HG02610 (cell line): ENCODE results near the gene TTC33.
A peak's percentile ranks its signal among the peaks of the same experiment; 100 is the strongest.
"Not testable (repeated sequence)": the region's sequence is repeated elsewhere in the genome, so short reads cannot be mapped to it uniquely, and the experiment has no call there.

Source experiments
- ATAC-seq: cut with Tn5 transposase; IDR thresholded peaks from one replicate; pipeline ENCODE4 v1.9.1; 2021; ENCODE audit warnings: mild to moderate bottlenecking, moderate library complexity; ENCODE audit not compliant: unreplicated experiment

TTC33 gene

DNA sequence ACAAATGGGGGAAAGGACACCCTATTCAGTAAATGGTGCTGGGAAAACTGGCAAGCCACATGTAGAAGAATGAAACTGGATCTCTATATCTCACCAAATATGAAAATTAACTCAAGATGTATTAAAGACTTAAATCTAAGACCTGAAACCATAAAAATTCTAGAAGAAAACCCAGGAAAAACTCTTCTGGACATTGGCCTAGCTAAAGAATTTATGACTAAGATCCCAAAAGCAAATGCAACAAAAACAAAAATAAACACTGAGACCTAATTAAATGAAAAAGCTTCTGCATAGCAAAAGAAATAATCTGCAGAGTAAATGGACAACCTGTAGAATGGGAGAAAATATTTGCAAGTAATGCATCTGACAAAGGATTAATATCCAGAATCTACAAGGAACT, 99.7 kb downstream of the TTC33 start:
- not testable (repeated sequence) for ATAC-seq

DNA sequence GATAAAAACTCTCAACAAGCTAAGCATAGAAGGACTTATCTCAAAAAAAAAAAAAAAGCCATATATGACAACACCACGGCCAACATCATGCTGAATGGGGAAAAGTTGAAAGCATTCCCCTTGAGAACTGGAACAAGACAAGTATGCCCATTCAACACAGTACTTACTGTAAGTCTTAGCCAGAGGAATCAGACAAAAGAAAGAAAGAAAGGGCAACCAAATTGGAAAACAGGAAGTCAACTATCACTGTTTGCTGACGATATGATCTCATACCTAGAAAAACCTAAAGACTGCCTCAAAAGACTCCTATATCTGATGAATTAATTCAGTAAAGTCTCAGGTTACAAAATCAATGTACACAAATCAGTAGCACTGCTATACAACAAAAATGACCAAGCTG, 100.6 kb downstream of the TTC33 start:
- no peak for ATAC-seq

DNA sequence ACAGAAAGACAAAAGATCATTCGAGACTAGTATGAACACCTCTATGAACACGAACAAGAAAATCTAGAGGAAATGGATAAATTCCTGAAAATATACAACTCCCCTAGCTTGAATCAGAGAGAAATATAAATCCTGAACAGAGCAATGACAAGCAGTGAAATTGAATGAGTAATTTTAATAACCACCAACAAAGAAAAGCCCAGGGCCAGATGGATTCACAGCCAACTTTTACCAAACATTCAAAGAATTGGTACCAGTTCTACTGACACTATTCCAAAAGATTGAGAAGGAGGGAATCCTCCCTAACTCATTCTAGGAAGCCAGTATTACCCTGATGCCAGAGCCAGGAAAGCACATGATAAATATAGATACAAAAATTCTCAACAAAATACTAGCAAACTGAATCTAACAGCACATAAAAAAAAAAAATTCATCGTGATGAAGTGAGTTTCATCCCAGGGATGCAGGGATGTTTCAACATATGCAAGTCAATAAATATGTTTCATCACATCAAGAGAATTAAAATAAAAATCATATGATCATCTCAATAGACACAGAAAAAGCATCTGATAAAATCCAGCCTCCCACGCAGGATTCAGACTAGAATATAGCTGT, 101.3 kb downstream of the TTC33 start:
- no peak for ATAC-seq

DNA sequence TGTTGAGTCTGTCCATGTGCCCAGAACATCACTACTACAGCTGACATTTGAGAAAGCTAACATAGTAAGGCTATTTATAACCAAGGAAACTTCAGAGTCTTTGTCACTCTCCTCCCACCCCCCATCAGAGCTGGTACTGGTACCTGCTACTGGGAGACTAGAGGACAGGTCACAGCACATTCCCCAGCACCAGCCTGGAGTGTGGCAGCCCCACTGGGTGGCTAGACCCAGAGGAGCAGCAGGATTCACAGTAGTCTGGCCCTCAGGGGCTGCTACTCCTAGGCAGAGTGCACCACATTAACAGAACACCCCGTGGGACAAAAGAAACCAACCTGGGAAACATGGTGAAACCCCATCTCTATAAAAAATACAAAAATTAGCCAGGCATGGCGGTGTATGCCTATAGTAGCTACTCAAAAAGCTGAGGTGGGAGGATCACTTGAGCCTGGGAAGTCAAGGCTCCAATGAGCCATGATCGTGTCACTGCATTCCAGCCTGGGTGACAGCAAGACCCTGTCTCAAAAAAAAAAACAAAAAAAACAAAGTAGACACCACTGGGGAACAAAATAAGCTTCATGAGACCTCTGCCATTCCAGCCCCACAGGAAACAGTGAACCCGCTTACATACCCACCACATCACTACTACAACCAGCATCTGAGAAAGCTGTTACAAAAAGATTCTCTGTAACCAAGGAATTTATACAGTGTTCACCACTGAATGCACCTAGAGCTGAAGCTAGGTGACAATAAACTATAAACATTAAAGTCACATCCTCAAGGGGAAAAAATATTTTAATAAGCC, 102.3 kb downstream of the TTC33 start:
- peak; percentile 46 for ATAC-seq

DNA sequence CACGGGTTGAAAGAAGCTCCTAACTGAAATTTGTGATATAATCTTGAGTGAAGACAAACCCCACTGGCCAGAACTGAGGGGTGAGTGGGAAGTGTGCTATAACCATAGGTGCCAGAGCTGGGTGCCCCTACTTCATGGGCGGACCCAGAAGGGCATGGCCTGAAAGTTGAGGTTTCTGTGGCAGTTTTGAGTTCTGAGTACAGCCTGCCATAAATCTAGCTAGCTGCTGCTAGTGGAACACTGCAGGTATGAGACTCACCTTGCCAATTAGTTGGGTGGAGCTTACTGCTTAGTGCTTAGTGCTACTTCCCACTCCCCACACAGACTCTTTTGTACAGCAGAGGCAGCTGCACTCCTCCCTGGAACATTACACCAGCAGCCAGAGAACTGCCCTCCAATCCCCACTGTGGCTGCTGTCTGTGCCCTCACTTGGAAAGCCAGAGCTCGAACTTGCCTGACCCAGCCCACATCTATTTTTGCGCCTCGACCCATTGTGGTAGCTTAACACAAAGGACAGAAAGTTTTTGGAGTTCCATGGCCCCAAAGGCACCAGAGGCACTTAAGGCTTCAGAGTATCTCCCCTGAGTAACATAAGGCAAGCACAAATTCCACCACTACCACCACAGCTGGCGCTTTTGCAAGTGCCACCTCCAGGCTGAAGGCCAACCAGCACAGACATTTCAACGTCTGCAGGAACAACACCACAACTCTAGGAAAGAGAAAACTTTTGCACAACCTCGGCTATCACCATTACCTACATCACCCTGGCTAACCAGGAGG, 103.1 kb downstream of the TTC33 start:
- no peak for ATAC-seq

DNA sequence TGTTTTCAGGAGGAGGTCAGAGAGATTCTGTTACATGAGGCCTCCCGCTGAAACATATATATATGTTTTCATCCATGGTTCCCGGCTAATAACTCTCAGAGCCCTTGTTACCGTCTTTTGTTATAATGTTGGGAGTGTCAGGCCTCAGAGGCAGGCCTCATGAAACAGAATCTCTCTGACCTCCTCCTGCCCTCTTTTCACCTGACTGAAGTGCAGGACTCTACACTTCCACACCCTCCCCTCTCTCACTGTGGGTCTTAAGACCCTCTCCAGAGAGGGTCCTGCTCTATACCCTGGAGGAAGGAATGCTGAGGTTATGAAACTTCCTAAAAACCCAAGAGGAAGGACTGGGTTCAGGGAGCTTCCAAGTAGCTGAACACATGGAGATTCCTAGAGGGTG, 104.6 kb downstream of the TTC33 start:
- ATAC-seq, result no peak

DNA sequence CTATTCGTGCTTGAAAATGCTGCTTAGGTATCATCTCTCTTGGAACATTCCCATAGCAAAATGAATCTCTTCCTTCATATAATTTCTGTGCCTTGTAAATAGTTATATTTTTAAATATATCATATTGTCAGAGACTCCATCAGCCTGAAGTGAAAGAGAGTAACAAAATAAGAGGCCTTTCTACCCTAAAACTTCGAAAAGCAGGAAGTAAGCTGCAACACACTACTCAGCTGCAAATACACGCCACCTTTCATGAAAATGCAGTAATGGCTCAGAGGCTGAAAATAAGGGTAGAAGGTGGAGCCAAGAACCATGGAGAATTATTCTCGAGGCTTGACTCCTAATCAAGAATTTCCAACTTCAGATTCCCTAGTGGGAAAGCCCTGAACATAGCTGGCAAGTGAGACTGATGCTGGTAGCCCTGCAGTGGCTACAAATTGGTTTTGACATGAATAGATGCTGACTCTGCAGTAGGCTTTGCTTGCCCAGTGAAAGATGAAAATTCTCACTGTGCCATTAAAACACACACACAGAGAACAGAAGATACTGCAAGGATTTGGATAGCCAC, 106.2 kb downstream of the TTC33 start:
- no peak for ATAC-seq

DNA sequence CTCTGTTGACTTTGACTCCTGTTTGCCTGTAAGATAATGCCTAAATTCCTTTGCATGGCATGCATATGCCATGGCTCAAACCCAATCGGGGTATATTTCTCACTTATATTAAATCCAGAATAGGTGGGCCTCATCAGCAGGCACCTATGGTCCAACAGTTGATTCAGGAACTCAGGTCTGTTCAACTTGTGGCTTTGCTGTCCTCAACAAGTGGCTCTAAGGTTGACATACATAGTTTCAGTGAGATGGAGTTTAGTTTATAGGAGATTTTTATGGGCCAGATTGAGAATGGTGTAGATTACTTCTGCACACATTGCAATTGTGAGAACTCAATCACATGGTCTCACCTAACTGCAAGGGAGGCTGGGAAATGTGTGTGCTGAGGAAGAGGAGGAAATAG, 107.6 kb downstream of the TTC33 start:
- no peak for ATAC-seq

DNA sequence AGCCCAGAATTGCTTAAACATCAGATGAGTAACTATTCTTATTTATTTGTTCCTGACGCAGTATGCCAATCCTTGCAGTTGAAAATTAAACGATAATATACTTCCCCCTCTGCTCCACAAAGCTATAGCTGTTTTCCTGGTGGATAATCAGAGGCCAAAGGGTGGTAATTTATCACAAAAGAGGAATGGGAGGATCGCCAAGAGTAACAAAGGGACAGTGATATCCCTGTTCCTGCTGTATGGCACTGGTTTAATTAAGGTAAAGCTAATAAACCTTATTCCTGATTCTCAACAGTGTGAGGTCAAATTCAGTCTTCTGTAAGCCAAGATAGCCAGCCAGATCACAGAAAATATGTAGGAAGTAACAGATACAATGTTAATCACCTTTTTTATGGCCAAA, 109.5 kb downstream of the TTC33 start:
- ATAC-seq, result no peak

DNA sequence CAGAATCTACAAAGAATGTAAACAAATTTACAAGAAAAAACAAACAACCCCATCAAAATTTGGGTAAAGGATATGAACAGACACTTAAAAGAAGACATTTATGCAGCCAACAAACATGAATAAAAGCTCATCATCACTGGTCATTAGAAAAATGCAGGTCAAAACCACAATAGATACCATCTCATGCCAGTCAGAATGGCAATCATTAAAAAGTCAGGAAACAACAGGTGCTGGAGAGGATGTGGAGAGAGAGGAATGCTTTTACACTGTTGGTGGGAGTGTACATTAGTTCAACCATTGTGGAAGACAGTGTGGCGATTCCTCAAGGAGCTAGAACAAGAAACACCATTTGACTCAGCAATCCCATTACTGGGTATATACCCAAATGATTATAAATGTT, 116.2 kb downstream of the TTC33 start:
- not testable (repeated sequence) for ATAC-seq

DNA sequence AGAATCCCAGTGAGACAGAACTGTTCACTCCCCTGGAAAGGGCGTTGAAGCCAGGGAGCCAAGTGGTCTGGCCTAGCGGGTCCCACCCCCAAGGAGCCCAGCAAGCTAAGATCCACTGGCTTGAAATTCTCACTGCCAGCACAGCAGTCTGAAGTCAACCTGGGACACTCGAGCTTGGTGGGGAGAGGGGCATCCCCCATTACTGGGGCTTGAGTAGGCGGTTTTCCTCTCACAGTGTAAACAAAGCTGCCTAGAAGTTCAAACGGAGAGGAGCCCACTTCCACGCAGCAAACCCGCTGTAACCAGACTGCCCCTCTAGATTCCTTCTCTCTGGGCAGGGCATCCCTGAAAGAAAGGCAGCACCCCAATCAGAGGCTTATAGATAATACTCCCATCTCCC, 121.2 kb downstream of the TTC33 start:
- ATAC-seq, result no peak

DNA sequence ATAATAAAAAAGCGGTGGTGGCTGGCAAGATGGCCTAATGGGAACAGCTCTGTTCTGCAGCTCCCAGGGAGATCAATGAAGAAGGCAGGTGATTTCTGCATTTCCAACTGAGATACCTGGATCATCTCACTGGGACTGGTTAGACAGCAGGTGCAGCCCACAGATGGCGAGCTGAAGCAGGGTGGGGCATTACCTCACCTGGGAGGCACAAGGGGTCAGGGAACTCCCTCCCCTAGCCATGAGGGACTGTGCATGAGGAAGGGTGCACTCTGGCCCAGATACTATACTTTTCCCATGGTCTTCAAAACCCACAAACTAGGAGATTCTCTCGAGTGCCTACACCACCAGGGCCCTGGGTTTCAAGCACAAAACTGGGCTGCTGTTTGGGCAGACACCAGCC, 121.6 kb downstream of the TTC33 start:
- ATAC-seq, result no peak

DNA sequence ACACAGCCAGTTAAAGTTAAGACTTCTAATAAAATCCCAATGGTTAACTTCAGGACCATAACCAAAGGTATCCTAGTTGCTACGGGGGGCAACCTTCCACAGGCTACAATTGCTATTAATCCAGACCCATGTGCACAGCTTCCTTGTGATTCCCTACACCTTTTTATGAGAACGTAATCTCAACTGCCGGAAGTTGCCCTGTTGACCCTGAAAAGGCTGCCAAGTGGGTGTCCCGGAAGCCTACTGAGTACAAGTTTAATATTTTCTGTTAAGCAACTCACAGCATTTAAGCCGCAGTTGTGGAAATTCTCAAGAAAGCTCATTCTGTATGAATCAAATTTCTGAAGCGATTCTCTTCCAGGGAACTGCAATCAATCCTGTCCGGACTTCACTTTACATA, 124.5 kb downstream of the TTC33 start:
- no peak for ATAC-seq

DNA sequence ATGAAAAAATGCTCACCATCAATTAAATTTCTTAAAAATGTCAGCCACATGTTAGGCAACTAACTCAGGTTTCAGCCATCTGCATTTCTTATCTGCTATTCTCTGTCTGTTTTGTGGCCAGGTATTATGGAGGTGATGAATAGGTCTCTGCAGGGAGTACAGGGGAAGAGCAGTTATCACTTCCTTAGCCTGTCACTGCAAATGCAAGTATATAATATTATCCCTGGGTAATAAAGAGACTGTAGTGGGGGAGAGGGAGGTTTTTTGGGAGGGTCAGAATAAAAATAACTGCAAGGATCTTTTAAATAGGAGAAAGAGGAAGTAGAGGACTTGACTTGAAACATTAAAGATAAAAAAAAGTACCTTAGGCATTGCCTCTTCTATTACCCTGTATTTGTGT, 125.6 kb downstream of the TTC33 start:
- ATAC-seq, result no peak

DNA sequence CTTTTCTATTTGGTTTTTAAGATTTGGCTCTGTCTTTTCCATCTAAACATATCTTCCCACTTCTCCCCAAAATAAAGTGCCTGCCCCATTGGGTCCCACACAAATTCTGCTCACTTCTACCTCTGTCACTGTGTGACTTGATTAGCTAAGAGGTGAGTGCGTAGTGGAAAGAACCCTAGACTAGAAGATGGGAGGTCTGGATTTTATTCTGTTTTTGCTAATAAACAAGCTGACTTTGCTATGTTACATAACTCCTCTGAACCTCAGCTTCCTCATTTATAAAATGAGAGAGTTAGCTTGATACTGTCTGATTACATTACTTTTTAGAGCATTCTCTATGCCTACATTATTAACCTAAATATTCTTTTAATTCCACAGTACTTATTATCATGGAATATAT, 127.4 kb downstream of the TTC33 start:
- ATAC-seq, result no peak

DNA sequence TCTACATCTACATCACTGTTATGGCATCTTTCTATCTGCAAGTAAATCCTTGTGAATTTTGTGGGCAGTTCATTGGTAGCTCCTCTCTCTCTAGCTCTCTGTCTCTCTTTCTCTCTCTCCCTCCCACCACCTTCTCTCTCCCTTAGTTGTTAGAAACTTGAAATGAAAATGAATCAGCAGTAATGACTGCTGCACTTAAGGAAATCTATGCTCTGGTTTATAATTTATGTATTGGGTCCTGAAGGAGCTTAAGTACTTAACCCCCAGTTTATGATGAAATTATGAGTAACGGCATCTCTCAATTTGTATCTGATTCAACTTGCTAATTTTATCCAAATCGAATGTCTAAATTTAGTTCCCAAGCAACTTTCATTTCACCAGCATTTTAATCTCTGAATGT, 128.1 kb downstream of the TTC33 start:
- no peak for ATAC-seq

DNA sequence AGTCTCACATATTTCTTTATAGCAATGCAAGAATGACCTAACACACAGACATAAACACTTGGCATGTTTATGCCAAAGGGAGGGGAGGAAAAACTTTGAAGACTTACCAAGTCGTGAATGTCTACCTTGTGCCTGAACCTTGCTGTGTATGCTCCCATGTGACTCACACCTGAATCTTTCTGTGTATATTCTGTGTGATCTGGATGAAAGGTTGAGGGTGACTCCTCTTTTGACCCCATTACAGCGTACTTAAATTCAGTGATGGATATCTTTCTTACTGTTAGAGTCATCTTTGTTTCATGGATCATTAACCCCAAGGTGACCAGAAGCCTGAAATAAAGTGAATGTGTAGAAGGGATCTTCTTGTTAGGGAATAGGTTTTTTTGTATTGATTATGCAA, 129.0 kb downstream of the TTC33 start:
- no peak for ATAC-seq

DNA sequence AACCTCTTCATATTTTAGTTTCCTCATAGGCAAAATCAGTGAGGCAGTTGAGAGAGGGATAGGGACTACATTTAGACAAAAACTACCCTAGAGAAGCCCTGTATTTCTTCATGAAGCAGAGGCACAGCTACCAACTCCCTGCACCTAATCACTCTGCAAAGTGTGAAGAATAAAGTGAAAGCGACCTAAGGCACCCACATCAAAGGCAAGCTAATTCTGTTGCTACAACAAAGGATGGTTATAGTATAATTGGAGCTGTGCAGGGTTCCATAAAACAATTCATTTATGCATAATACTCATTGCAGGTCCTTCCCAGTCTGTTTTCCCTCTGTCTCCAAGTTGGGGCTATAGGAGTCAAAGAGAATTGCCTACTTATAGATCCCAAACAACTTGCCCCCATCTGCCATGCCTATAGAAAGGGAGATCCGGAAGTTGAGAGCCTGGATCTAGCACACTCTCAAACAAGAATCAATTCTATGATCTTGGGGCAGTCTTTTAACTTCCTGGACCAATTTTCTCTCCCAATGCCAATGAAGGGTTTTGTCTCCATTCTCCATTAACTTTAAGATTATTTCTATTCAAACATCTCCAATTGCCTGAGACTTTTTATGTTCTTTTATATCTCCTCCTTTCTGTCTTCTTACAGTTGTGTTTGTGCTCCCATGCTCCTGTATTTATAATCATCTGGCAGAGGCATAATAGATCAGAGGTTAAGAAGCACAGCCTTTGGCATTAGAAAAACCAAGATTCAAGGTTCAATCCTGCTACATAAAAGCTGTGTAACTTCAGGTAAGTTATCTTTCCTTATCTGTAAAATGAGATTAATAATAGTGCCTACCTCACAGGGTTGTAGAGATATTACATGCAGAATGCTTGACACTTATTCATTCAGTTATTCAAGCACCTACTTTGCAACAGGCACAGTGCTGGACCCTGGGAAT, 132.0 kb downstream of the TTC33 start:
- ATAC-seq, result no peak

DNA sequence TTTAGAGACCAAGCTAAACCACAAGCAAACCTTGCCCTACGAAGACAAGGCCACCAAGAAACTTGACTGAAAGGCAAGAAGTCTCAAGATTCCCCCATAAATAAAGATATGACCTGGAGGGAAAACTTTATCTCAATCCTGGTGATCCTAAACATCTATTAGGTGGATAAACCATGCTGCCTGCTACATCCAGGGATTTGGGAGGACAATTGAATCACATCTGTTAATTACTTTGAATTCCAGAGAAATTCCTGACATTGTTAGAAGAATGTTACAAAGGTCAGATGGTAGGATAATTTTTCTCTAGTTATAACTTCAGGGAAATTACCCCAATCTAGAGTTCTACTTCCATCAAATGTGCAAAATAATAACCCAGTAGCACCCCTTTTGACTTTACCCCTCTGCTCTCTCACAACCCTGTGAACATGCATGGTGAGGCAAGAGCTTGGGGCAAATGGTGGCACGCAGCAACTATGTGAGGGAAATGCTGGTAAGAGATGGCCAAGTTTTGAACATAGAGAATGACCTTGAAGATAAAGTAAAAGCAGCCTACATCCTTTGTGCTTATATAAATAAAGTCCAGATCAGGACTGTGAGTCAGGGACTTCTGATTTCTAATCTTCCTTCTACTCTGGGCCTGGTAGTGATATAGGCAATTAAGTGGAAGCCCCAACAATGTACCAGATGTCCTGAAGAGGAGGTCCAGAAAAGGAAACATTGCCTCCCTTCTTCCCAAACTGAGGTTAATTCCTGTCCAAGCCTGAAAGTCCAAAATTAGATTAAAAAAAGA, 133.1 kb downstream of the TTC33 start:
- ATAC-seq, result no peak

DNA sequence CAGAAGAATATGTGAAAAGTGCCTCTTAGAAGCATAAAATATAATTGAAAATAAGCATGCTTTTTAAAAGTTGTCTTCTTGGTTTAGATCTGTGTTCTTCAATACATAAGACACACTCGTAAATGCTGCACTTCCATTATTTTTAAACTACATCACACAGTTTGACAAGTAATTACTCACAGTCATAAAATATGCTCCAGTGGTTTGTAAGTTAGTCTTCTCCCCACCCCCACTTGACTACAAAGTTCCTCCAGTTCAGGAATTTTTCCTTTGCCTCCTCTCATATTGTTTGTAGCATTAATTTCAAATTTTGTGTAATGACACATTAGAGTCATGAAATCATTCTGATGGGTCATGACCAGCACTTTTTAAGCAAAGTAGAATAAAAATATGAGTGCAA, 136.3 kb downstream of the TTC33 start:
- ATAC-seq, result no peak
